ENCODE measurements around the gene NOM1.

Gene NOM1

GRCh38 chr7:156984174-156984891 is 34.8 kb downstream of the NOM1 start:
- DNase-seq (ENCODE audit: low read depth), result peak; percentile 73

- DNase-seq (ENCODE audit: low read depth), result no peak
Observed at GRCh38 chr7:156985101-156985992, 35.8 kb downstream of the NOM1 start.

GRCh38 chr7:156986378-156986777 is 36.9 kb downstream of the NOM1 start:
- no peak for DNase-seq (ENCODE audit: low read depth)

- DNase-seq (ENCODE audit: low read depth), result peak; percentile 34
Observed at GRCh38 chr7:156988343-156989185, 39.1 kb downstream of the NOM1 start.

- no peak for DNase-seq (ENCODE audit: low read depth)
Observed at GRCh38 chr7:156989766-156990535, 40.4 kb downstream of the NOM1 start.

- DNase-seq (ENCODE audit: low read depth), result no peak
Observed at GRCh38 chr7:156993021-156993924, 43.8 kb downstream of the NOM1 start.

- no peak for DNase-seq (ENCODE audit: low read depth)
Observed at GRCh38 chr7:156993925-156994235, 44.4 kb downstream of the NOM1 start.

GRCh38 chr7:156994417-156994816 is 44.9 kb downstream of the NOM1 start:
- no peak for DNase-seq (ENCODE audit: low read depth)

DNA sequence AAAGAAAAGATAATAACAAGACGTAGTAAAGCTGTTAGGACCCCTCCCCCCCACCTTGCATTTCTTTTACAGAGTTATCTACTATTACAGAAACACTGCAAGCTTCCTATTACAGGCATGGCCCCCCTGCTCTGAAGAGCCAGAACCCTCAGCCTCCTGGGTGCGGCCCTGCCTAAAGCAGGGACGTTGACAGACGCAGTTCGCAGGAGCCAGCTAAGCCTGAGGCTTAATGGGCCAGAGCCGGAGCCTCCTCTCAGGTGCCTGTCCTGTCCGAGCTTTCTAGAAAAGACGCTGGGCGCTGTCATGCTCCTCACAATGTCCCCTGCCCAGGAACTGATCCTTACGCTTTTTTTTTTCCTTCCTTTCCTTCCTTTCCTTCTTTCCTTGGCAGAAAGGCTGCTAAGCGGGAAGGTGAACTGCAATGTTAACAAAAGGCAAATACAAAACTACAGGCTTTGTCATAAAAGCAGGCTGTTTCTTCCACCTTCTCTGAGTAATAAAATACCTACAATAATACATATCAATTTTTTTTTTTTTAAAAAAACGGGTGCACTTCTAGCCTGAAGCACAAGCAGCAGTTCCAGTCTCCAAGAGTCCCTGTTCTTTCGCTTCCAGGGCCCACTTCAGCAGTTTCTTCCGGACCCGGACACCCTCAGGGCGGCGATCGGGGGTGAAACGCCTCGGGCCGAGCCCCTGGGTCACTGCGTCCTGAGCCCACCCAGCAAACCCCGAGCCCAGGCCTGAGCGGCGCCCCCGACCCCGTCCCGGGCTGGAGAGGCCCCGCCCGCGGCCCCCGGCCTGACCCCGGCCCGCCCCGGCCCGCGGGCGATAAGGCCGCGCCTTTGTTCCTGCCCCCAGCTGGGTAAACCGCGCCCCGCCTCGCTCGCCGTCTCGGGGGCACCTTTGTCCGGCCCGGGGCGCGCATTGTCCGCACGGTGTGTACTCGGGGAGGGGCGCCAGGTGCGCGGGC is 49.8 kb downstream of the NOM1 start:
- DNase-seq (ENCODE audit: low read depth), result no peak

DNA sequence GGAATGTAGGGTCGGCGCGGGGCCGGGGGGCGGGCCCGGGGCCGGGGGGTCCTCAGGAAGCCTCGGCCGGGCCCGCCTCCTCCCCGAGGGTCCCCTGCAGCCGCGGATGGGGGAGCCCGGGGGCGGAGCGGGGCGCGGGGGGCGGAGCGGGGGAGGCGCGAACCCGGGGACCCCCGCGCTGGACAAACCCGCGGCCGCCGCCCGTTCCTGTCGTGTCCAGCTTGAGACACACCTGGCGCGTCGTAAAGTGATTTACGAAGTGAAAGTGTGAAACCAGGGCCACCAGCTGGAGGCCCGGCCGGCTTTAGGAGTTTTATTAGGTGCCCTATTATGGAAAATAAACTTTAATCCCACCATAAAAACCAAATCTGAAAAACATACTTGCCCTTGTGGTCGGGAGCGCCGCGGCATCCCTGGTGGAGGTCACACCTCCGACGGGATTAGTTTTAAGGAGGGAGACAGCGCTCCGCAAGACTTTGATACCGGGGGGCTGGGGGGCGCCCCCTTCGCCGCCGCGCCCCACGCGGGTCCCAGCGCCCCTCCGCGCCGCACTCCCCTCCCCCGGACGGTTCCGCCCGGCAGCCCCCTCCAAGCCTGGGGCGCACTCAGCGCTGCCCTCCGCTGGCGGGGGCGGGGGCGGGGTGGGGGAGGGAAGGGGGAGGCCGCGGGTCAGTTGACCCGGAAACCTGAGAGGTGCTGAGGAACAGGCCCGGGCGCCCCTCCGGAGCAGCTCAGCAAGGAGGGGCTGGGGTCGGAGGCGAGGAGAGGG is 50.6 kb downstream of the NOM1 start:
- DNase-seq (ENCODE audit: low read depth), result no peak

DNA sequence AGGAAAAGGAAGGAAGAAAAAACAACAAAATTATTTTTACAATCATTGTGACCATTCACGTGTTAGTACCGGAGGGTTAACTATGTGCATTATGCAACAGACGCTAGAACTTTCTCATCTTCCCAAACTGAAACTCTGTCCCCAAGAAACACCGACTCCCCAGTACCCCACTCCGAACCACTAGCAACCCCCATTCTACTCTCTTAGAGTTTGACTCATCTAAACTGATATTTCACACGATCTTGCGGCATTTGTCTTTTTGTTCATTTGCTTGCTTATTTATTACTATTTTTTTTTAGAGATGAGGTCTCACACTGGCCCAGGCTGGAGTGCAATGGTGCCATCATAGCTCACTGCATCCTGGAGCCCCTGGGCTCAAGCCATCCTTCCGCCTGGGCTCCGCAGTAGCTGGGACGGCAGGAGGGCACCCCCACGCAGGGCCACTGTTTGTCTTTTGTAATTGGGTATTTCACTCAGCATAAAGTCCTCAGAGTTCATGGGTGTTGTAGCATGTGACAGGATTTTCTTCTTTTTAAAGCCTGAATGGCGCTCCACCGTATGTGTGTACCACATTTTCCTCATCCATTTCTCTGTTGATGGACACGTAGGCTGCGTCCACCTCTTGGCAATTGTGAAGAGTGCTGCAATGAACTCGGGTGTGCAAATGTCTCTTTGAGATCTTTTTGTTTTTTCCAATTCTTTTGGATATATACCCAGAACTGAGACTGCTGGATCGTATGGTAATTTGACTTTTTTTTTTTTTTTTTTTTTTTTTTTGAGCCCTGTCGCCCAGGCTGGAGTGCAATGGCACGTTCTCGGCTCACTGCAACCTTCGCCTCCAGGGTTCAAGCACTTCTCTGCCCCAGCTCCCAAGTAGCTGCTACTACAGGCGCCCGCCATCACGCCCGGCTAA is 51.5 kb downstream of the NOM1 start:
- no peak for DNase-seq (ENCODE audit: low read depth)

GRCh38 chr7:157001920-157002818 is 52.7 kb downstream of the NOM1 start:
- no peak for DNase-seq (ENCODE audit: low read depth)

- no peak for DNase-seq (ENCODE audit: low read depth)
Observed at GRCh38 chr7:157002819-157003421, 53.4 kb downstream of the NOM1 start.

DNA sequence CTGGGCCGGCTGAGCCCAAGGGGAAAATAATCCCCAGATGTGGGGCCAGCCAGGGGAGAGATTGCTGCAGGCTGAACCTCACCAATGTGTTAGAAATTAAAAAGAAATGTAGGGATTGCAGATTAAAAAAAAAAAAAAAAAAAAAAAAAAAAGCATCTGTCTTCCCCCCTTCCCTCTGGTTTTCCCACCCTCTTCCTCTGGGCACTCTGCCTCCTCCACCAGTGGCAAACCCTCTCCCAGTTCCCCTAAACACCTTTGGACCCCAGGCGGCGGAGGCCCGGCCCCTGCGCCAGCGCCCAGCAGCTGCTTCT is 53.9 kb downstream of the NOM1 start:
- no peak for DNase-seq (ENCODE audit: low read depth)

DNA sequence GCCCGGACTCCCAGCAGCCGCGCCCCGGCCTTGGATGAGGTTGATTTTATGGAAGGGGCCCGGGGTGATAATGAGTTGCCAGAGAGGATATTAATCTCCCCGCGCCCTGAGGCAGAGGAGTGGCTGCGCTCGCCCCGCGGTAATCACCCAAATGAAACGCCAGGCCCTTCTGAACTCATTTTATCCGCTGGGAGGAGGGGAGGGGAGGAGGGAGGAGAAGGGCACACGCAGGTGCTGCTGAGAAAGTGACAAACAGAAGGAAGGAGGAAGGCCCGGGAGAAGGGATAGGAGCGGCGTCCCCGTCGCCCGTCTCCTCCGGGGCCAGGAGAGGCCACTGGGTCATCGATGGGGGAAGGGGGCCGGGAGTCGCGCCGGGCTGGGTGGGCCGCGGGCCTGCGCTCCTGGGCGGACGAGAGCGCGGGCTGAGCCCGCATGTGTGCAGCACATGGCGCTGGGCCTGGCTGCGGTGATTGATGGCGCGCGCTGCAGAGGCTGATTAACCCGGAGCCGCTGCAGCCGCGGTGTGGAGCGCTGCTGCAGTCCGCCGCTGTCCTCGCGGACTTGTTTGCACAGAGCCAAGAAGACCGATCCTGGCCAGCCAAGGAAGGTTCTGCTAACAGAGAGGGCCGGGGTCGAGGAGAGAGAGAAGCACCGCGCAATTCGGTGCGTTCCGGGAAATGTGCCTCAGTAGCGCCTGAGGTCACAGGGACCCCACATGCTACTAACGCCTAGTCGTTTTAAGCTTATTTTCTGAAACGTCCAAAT is 54.4 kb downstream of the NOM1 start:
- DNase-seq (ENCODE audit: low read depth), result peak; percentile 43

Data from iris pigment epithelial cell (primary cell).